HG02981 (cell line): ENCODE measurements around the gene HOXD12.

Source experiments
- ATAC-seq: cut with Tn5 transposase; IDR thresholded peaks from one replicate; pipeline ENCODE4 v1.9.1; 2021; ENCODE audit warnings: mild to moderate bottlenecking, moderate library complexity; ENCODE audit not compliant: unreplicated experiment

The HOXD12 gene

DNA sequence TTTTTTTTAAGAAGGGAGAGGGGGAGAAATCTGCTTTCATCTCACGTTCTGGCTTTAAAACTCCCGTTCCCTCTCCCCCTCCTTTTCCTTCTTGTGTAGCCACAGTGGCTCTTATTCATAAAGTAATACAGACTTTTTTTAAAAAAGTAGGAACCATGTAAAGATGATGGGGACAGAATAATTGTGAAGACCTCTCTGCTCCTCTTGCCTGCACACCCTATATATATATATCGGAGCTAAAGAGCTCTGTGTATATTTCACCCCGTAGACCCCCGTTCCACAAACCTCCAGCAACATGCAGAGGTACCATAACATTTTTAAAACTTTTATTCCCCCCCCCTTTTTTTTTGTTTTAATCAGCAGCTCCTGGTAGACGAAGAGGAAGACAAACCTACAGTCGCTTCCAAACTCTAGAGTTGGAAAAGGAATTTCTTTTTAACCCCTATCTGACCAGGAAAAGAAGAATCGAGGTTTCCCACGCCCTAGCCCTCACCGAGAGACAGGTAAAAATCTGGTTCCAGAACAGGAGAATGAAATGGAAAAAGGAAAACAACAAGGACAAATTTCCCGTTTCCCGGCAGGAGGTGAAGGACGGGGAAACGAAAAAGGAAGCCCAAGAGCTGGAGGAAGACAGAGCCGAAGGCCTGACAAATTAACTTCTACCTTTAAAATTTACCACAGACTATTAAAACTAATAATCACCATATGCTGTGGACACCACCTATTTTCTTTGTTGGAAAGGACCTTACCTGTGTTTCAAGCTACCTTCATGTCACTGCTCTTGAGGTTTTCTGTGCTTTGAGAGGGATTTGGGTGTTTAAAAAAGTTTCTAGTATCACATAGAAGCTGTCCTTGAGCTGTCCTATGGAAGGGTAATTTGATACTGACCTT lies 31.6 kb downstream of the HOXD12 start:
- ATAC-seq: no peak

DNA sequence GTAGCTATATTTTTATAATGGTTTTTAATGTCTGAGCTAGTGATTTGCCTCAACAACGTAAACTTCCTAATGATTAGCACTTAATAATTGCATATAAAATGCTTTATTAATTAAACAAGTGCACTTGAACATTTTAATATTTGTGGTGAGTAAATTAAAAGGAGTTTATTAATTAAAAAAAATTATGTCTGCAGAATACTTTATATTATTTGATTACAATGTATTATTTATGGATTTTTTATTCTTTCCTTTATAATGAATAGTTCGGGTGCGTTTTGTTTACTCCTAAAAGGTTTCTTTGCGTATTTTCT lies 32.2 kb downstream of the HOXD12 start:
- ATAC-seq: no peak

DNA sequence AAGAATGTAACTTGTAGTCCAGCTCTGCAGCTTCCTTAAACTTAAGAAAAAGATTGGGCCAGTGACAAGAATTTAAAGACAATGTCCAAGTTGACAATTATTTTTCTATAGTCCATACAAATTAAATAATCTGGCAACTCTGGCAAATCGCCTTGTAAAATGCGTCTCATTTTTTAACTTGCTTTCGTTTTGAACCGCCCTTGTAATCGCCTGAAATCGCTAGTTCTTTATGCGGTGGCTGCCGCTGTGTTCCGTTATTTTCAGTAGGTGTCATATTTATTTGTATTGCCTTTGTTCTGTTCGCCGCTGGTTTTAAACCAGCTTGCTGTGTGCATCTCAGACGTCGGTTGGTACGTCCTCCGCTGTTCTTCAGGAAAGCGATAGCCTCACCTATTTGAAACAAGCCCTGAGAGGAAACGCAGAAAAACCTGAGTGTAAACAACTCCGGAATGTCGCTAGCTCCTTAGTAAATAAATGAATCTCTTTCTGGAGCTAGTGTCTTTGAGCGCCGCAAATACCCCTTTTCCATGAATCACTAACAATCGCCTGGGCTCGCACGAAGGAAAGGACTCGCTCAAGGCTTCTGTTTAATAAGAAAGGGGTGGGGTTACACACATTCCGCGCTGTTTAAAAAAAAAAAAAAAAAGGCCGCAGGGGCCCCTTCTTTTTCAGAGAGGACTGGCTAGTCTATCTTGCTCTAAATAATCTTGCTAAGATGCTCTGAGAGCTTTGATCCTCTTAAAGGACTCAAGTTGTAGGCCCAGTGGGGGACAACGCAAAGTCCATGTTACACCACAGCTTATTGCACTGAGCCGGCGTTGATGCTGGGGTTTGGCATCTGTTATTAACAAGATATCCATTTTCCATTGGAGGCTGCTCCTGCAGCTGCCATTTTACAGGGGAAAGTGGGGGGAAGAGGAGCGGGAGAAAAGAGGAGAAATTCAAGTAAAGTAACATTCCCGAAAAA lies 32.9 kb downstream of the HOXD12 start:
- no peak for ATAC-seq

DNA sequence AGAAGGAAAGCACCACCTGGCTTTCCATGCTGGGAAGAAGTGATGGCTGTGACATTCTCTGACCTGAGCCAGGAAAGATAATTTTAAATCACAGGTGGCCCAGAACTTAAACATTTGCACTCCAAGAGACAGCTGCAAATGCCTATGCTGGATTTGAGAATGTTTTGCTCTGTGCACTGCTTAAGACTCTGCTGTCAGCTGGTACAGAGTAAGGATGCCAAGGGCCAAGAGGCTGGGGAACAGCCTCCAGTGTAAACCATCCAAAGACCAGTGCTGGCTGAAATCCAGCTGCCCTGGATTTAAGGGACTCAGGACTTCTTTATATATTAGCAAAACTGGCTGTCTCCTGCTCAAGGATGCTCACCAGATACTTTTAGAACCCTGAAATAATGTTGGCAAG lies 33.8 kb downstream of the HOXD12 start:
- ATAC-seq: no peak

DNA sequence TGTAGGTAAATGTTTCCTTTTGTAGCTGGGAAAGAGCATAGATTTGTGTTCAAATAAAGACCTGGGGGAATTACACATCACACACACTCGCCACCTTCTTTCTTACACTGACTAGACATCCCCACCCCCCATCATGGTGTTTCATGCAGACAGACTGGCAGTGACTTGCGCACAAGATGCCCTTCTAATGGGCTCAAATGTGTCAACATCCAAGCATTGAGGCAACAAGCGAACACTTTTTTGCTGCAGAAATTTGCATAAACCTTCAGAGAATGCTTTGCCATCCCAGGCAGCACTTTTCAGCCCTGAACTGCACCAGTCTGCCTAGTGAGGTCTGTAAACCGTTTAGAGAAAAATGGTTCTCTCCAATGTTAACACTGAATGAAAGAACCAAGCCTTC lies 34.4 kb downstream of the HOXD12 start:
- ATAC-seq: no peak

GRCh38 chr2:176135035-176135440 lies 35.4 kb downstream of the HOXD12 start:
- ATAC-seq: no peak

GRCh38 chr2:176136374-176137251 lies 37.0 kb downstream of the HOXD12 start:
- ATAC-seq: no peak

GRCh38 chr2:176137252-176137580 lies 37.6 kb downstream of the HOXD12 start:
- no peak for ATAC-seq

GRCh38 chr2:176137906-176138305 lies 38.3 kb downstream of the HOXD12 start:
- ATAC-seq: no peak

DNA sequence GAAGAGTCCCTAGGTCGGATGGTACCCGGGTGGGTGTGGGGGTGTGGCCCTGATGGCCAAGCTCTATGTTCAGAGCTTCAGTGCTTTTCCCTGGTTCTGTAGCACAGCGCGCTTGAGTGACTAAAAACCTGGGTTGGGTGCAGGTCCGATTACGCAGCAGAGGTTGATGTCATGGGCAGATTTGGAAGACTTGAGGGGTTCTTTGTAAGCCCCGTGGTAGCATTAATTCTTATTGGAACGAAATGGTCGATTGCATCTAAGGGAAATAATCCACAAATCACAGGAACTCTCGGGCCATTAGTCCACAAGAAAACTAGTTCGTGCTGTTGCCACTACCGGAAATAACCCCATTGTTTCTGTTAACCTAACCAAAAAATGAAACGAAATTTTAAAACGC lies 38.9 kb downstream of the HOXD12 start:
- no peak for ATAC-seq

DNA sequence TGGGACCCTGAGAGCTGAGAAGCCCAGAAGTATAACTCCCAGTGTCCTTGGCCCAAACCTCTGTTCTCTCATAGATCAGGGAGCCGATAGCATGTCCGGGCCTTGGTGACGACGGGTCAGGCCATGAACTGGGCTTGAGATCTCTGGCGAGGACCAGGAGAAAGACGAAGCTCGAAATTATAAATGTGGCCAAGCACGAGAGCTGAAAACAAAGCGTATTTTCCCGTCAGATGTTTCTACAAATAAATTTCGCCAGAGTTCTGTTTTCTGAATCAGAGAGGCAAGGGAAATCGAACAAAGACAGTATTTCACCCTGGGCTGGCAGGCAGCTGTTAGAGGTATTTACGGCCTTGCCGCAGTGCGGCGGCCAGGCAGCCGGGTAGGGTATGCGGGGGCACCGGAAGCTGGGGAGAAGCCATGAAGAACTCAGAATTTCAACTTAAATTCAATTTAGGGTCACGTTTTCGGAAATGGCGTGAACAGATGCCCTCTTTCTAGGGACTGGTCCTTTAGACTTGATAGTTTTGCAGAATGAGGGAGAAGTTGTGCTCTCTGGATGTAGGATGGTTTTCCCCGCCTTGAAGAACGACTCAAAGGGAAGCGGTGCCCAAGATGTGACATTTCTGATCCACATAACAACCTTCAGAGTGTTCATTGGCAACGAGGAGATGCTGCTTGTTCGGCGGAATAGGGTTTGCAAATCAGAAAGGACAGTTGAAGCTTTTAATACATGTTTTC lies 39.5 kb downstream of the HOXD12 start:
- no peak for ATAC-seq

DNA sequence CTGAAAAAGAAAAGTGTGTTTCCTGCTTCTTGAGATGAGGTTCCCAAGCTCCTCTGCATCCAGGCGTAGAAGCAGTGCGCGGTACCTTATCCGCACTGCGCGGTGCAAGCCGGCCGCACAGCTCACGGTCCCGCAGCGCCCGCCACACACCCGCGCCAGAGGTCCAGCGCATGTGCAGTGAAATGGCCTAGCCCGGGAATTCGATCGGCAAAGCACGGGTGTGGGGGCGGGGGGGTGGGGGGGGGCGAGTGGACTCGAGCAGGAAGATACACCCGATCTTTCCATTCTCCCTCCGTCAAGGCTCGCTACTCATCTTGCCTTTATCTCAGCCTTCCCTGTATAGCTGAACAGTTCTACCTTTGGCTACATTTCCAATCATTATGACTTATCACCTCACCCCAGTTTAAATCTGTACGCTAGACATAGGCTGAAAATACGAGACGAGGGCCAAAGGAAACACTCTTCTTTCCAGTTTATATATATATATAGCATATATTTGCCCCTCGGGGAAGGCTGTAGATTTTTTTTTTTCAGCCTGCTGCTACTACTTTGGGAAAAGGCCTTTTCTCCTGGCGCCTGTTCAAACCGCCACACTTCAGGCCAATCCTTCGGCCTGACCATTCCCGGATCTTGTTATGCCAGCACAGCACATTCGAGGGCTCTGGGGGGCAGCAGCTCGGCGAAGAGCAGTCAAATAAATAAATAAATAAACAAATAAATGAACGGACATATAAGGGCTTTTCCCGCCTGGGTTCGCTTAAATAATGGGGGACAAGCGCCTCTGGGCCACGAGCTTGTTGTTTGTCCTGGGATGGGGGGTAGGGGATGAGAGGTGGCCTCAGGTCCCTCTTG lies 40.3 kb downstream of the HOXD12 start:
- ATAC-seq: no peak

DNA sequence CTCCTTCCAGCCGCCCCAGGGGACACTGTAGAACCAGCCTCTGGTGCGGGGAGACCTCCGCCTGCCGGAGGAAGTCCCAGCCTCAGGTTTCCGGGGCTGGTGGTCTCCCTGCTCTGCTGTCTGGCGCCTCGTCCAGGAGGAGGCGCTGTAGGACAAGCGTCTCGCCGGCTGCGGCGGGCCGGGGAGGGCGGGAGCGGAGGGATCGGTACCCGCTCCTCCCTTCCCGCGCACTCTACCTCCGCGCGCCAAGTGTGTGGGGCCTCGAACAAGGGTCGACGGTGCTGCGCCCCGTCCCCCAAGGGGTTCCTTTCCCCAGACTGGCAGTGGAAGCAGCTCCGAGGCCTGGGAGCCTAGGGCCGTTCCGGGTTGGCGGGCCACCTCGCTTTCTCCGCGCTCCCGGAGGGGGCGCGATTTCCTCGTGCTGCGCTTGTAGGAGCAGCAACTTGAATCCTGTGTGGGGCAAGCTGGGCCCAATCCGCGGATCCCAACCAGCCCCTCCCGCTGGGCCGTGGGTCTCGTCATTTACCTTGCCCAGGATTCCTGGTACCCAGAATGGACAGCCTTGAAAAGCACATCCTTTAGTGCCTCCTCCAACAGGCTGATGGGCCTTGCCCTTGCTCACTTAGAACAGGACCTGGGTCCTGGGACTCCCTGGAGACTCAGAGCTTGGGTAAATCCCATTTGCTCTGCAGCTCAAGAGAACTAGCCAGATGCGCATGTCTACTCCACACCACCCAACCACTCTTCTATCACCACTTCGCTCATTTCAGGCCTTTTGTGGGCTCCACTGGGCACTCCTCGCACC lies 41.1 kb downstream of the HOXD12 start:
- ATAC-seq: peak; percentile 84

GRCh38 chr2:176142281-176142680 lies 42.7 kb downstream of the HOXD12 start:
- ATAC-seq: no peak

GRCh38 chr2:176145085-176145969 lies 45.7 kb downstream of the HOXD12 start:
- ATAC-seq: no peak

- no peak for ATAC-seq
Measured at GRCh38 chr2:176146101-176146500, 46.5 kb downstream of the HOXD12 start.

GRCh38 chr2:176146645-176147044 lies 47.0 kb downstream of the HOXD12 start:
- no peak for ATAC-seq
